Measurements from ENCODE around the gene CFHR3.
"Not testable (repeated sequence)": the region's sequence is repeated elsewhere in the genome, so short reads cannot be mapped to it uniquely, and the experiment has no call there.

CFHR3 gene
- total RNA-seq, result 0 reads per million in 3 donors

- H3K9me3 ChIP-seq (ENCODE audit: control insufficient read depth, low read length), result no peaks in the 10 kb centered on the region
- H3K4me1 ChIP-seq (ENCODE audit: control insufficient read depth, insufficient read depth, low read length, poor library complexity, severe bottlenecking), result no peaks in the 10 kb centered on the region
- no peak within 1 kb of the TSS for H3K27ac ChIP-seq (ENCODE audit: insufficient read depth, low read length, poor library complexity, severe bottlenecking)
Observed at GRCh38 chr1:196774603-196775002, at the start of gene CFHR3. Gene CFHR3 (plus strand): TSS chr1:196774840. CDS start chr1:196774887, 47 bp downstream.

GRCh38 chr1:196732526-196732925 lies 42.1 kb upstream of the CFHR3 start:
- DNase-seq, result no peak
- H3K4me3 ChIP-seq (ENCODE audit: insufficient read depth, low read depth, low read length, poor library complexity, severe bottlenecking), result no peak overlapping the region
- H3K4me1 ChIP-seq (ENCODE audit: control insufficient read depth, insufficient read depth, low read length, poor library complexity, severe bottlenecking), result no peaks in the 10 kb centered on the region
- H3K9me3 ChIP-seq (ENCODE audit: control insufficient read depth, low read length), result no peaks in the 10 kb centered on the region
- no peaks in the 10 kb centered on the region for H3K27me3 ChIP-seq (replicated peaks; ENCODE audit: control insufficient read depth, insufficient read depth, low read length, poor library complexity, severe bottlenecking)
- H3K36me3 ChIP-seq (ENCODE audit: control insufficient read depth, insufficient read depth, low read length), result no peaks in the 10 kb centered on the region
- H3K27ac ChIP-seq (ENCODE audit: insufficient read depth, low read length, poor library complexity, severe bottlenecking), result no peak overlapping the region

More at GRCh38 chr1:196774603-196775002, at the start of gene CFHR3:
- Histone ChIP-seq H3K27me3 (replicated peaks; ENCODE audit: control insufficient read depth, insufficient read depth, low read length, poor library complexity, severe bottlenecking) (no peaks in the 10 kb centered on the region), H3K36me3 (ENCODE audit: control insufficient read depth, insufficient read depth, low read length) (no peaks in the 10 kb centered on the region), H3K4me3 (ENCODE audit: insufficient read depth, low read depth, low read length, poor library complexity, severe bottlenecking) (no peak within 1 kb of the TSS)
- no peak for DNase-seq

GRCh38 chr1:196733091-196733970 lies 41.3 kb upstream of the CFHR3 start:
- Histone ChIP-seq H3K27me3 (replicated peaks; ENCODE audit: control insufficient read depth, insufficient read depth, low read length, poor library complexity, severe bottlenecking) (no peaks in the 10 kb centered on the region), H3K27ac (ENCODE audit: insufficient read depth, low read length, poor library complexity, severe bottlenecking) (no peak overlapping the region)
- DNase-seq, result no peak

GRCh38 chr1:196734006-196734405 lies 40.6 kb upstream of the CFHR3 start:
- no peaks in the 10 kb centered on the region for H3K4me1 ChIP-seq (ENCODE audit: control insufficient read depth, insufficient read depth, low read length, poor library complexity, severe bottlenecking)
- DNase-seq, result no peak
- no peaks in the 10 kb centered on the region for H3K27me3 ChIP-seq (replicated peaks; ENCODE audit: control insufficient read depth, insufficient read depth, low read length, poor library complexity, severe bottlenecking)
- peaks cover 3% of the 10 kb centered on the region for H3K36me3 ChIP-seq (ENCODE audit: control insufficient read depth, insufficient read depth, low read length)
- no peaks in the 10 kb centered on the region for H3K9me3 ChIP-seq (ENCODE audit: control insufficient read depth, low read length)
- H3K4me3 ChIP-seq (ENCODE audit: insufficient read depth, low read depth, low read length, poor library complexity, severe bottlenecking), result no peak overlapping the region
- no peak overlapping the region for H3K27ac ChIP-seq (ENCODE audit: insufficient read depth, low read length, poor library complexity, severe bottlenecking)

More at GRCh38 chr1:196733091-196733970, 41.3 kb upstream of the CFHR3 start:
- H3K36me3 ChIP-seq (ENCODE audit: control insufficient read depth, insufficient read depth, low read length), result no peaks in the 10 kb centered on the region
- no peaks in the 10 kb centered on the region for H3K9me3 ChIP-seq (ENCODE audit: control insufficient read depth, low read length)
- H3K4me1 ChIP-seq (ENCODE audit: control insufficient read depth, insufficient read depth, low read length, poor library complexity, severe bottlenecking), result no peaks in the 10 kb centered on the region
- no peak overlapping the region for H3K4me3 ChIP-seq (ENCODE audit: insufficient read depth, low read depth, low read length, poor library complexity, severe bottlenecking)

GRCh38 chr1:196734460-196734859 lies 40.2 kb upstream of the CFHR3 start:
- H3K27me3 ChIP-seq (replicated peaks; ENCODE audit: control insufficient read depth, insufficient read depth, low read length, poor library complexity, severe bottlenecking), result no peaks in the 10 kb centered on the region
- H3K4me1 ChIP-seq (ENCODE audit: control insufficient read depth, insufficient read depth, low read length, poor library complexity, severe bottlenecking), result no peaks in the 10 kb centered on the region
- H3K4me3 ChIP-seq (ENCODE audit: insufficient read depth, low read depth, low read length, poor library complexity, severe bottlenecking), result no peak overlapping the region
- H3K27ac ChIP-seq (ENCODE audit: insufficient read depth, low read length, poor library complexity, severe bottlenecking), result no peak overlapping the region
- H3K36me3 ChIP-seq (ENCODE audit: control insufficient read depth, insufficient read depth, low read length), result peaks cover 3% of the 10 kb centered on the region
- no peak for DNase-seq
- no peaks in the 10 kb centered on the region for H3K9me3 ChIP-seq (ENCODE audit: control insufficient read depth, low read length)

- no peaks in the 10 kb centered on the region for H3K4me1 ChIP-seq (ENCODE audit: control insufficient read depth, insufficient read depth, low read length, poor library complexity, severe bottlenecking)
- H3K4me3 ChIP-seq (ENCODE audit: insufficient read depth, low read depth, low read length, poor library complexity, severe bottlenecking), result no peak overlapping the region
- no peaks in the 10 kb centered on the region for H3K9me3 ChIP-seq (ENCODE audit: control insufficient read depth, low read length)
- peaks cover 3% of the 10 kb centered on the region for H3K36me3 ChIP-seq (ENCODE audit: control insufficient read depth, insufficient read depth, low read length)
- H3K27me3 ChIP-seq (replicated peaks; ENCODE audit: control insufficient read depth, insufficient read depth, low read length, poor library complexity, severe bottlenecking), result no peaks in the 10 kb centered on the region
- no peak overlapping the region for H3K27ac ChIP-seq (ENCODE audit: insufficient read depth, low read length, poor library complexity, severe bottlenecking)
- DNase-seq, result no peak
Observed at GRCh38 chr1:196738730-196739129, 35.9 kb upstream of the CFHR3 start.

GRCh38 chr1:196743244-196743643 lies 31.4 kb upstream of the CFHR3 start:
- H3K4me1 ChIP-seq (ENCODE audit: control insufficient read depth, insufficient read depth, low read length, poor library complexity, severe bottlenecking); H3K9me3 ChIP-seq (ENCODE audit: control insufficient read depth, low read length); H3K27me3 ChIP-seq (replicated peaks; ENCODE audit: control insufficient read depth, insufficient read depth, low read length, poor library complexity, severe bottlenecking); DNase-seq; H3K27ac ChIP-seq (ENCODE audit: insufficient read depth, low read length, poor library complexity, severe bottlenecking); H3K36me3 ChIP-seq (ENCODE audit: control insufficient read depth, insufficient read depth, low read length); H3K4me3 ChIP-seq (ENCODE audit: insufficient read depth, low read depth, low read length, poor library complexity, severe bottlenecking): not testable (repeated sequence)

GRCh38 chr1:196765019-196765740 lies 9.5 kb upstream of the CFHR3 start:
- H3K4me3 ChIP-seq (ENCODE audit: insufficient read depth, low read depth, low read length, poor library complexity, severe bottlenecking); H3K27ac ChIP-seq (ENCODE audit: insufficient read depth, low read length, poor library complexity, severe bottlenecking); DNase-seq; H3K27me3 ChIP-seq (replicated peaks; ENCODE audit: control insufficient read depth, insufficient read depth, low read length, poor library complexity, severe bottlenecking); H3K36me3 ChIP-seq (ENCODE audit: control insufficient read depth, insufficient read depth, low read length); H3K9me3 ChIP-seq (ENCODE audit: control insufficient read depth, low read length); H3K4me1 ChIP-seq (ENCODE audit: control insufficient read depth, insufficient read depth, low read length, poor library complexity, severe bottlenecking): not testable (repeated sequence)

- not testable (repeated sequence) for H3K27ac ChIP-seq (ENCODE audit: insufficient read depth, low read length, poor library complexity, severe bottlenecking); H3K4me1 ChIP-seq (ENCODE audit: control insufficient read depth, insufficient read depth, low read length, poor library complexity, severe bottlenecking); H3K4me3 ChIP-seq (ENCODE audit: insufficient read depth, low read depth, low read length, poor library complexity, severe bottlenecking); H3K9me3 ChIP-seq (ENCODE audit: control insufficient read depth, low read length); H3K27me3 ChIP-seq (replicated peaks; ENCODE audit: control insufficient read depth, insufficient read depth, low read length, poor library complexity, severe bottlenecking); H3K36me3 ChIP-seq (ENCODE audit: control insufficient read depth, insufficient read depth, low read length); DNase-seq
Observed at GRCh38 chr1:196769823-196770222, 4.8 kb upstream of the CFHR3 start.

- Histone ChIP-seq H3K4me1 (ENCODE audit: control insufficient read depth, insufficient read depth, low read length, poor library complexity, severe bottlenecking) (no peaks in the 10 kb centered on the region), H3K9me3 (ENCODE audit: control insufficient read depth, low read length) (no peaks in the 10 kb centered on the region), H3K27me3 (replicated peaks; ENCODE audit: control insufficient read depth, insufficient read depth, low read length, poor library complexity, severe bottlenecking) (no peaks in the 10 kb centered on the region), H3K4me3 (ENCODE audit: insufficient read depth, low read depth, low read length, poor library complexity, severe bottlenecking) (no peak overlapping the region), H3K27ac (ENCODE audit: insufficient read depth, low read length, poor library complexity, severe bottlenecking) (no peak overlapping the region), H3K36me3 (ENCODE audit: control insufficient read depth, insufficient read depth, low read length) (no peaks in the 10 kb centered on the region)
- DNase-seq, result no peak
Observed at GRCh38 chr1:196773713-196774112, 927 bp upstream of the CFHR3 start.

All from effector memory CD4-positive, alpha-beta T cell (primary cell).